GM19023 (cell line): ENCODE results near the gene TXNIP.

Experiments
- ATAC-seq: cut with Tn5 transposase; IDR thresholded peaks from one replicate; pipeline ENCODE4 v1.9.1; 2021; ENCODE audit warnings: mild to moderate bottlenecking, moderate library complexity; ENCODE audit not compliant: unreplicated experiment

Gene TXNIP

GRCh38 chr1:145964328-145965118 is 31.9 kb downstream of the TXNIP start, which contains the start of the genes ANKRD34A and POLR3GL:
Gene ANKRD34A (minus strand): TSS chr1:145964575. CDS start chr1:145961759, 2,816 bp downstream.
Gene POLR3GL (plus strand): TSS chr1:145964690. CDS start chr1:145974866, 10,176 bp downstream.
- ATAC-seq: peak; percentile 90

- ATAC-seq: no peak
Observed at GRCh38 chr1:145963265-145964019, 32.9 kb downstream of the TXNIP start.

- no peak for ATAC-seq
Observed at GRCh38 chr1:145962157-145963102, 33.9 kb downstream of the TXNIP start.

- no peak for ATAC-seq
Observed at GRCh38 chr1:145961425-145962156, 34.8 kb downstream of the TXNIP start.

- no peak for ATAC-seq
Observed at GRCh38 chr1:145961109-145961424, 35.3 kb downstream of the TXNIP start.

- no peak for ATAC-seq
Observed at GRCh38 chr1:145960468-145961108, 35.8 kb downstream of the TXNIP start.

GRCh38 chr1:145959957-145960467 is 36.4 kb downstream of the TXNIP start:
- ATAC-seq: no peak

GRCh38 chr1:145959333-145959732 is 37.0 kb downstream of the TXNIP start:
- no peak for ATAC-seq

- no peak for ATAC-seq
Observed at GRCh38 chr1:145958734-145959133, 37.6 kb downstream of the TXNIP start.

- peak; percentile 92 for ATAC-seq
Observed at GRCh38 chr1:145957443-145958319, 38.7 kb downstream of the TXNIP start, which contains the start of gene LIX1L. Gene LIX1L (minus strand): TSS chr1:145958017. CDS start chr1:145957927, 90 bp downstream.

GRCh38 chr1:145956781-145957442 is 39.5 kb downstream of the TXNIP start:
- ATAC-seq: no peak

GRCh38 chr1:145956361-145956760 is 40.0 kb downstream of the TXNIP start:
- ATAC-seq: no peak

- ATAC-seq: no peak
Observed at GRCh38 chr1:145955436-145955835, 40.9 kb downstream of the TXNIP start.

- no peak for ATAC-seq
Observed at GRCh38 chr1:145953861-145954260, 42.5 kb downstream of the TXNIP start.

- no peak for ATAC-seq
Observed at GRCh38 chr1:145952903-145953302, 43.5 kb downstream of the TXNIP start.

GRCh38 chr1:145951526-145951925 is 44.9 kb downstream of the TXNIP start:
- ATAC-seq: no peak

- no peak for ATAC-seq
Observed at GRCh38 chr1:145949219-145949618, 47.2 kb downstream of the TXNIP start.

GRCh38 chr1:145947551-145947950 is 48.8 kb downstream of the TXNIP start:
- ATAC-seq: no peak
